ENCODE measurements around the gene ACBD4. TPM values are rescaled to one million over a fixed set of nuclear protein-coding genes. Genes with fewer than 3 reads are reported as not detected.

The ACBD4 gene
- total RNA-seq, 6 experiments from 2014 or later, result 5.0 to 8.0 (median 6.5) TPM

DNA sequence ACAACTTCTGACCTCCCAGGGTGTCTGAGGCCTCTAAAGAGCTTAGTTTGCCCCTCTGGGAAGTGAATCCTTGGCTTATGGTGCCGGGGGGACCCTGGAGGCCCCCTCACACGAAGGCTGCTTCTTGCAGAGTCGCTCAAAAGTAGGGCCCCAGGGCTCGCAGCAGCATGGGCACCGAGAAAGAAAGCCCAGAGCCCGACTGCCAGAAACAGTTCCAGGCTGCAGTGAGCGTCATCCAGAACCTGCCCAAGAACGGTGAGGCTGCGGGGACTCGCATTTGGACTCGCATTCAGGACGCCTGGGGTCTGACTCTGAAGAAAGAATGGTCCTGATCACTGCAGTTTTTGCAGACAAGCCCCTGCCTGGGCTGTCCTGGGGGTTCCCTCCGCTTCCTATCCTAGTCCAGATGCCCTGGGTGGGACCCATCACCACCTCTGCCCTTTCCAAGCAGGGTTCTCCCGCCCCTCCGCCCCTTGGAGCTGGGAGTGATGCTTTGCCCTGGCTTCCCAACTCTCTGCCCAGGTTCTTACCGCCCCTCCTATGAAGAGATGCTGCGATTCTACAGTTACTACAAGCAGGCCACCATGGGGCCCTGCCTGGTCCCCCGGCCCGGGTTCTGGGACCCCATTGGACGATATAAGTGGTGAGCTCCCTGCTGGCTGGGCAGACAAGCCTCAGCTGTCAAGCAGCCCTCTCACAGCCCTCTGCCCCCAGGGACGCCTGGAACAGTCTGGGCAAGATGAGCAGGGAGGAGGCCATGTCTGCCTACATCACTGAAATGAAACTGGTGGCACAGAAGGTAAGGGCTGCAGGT is 698 bp downstream of the ACBD4 start:
- H3K9me3 Mint-ChIP-seq, result no peaks in the 10 kb centered on the region
- H3K4me1 Mint-ChIP-seq (ENCODE audit: low read depth), result peaks cover 16% of the 10 kb centered on the region
- TF ChIP-seq, protein P1, sequence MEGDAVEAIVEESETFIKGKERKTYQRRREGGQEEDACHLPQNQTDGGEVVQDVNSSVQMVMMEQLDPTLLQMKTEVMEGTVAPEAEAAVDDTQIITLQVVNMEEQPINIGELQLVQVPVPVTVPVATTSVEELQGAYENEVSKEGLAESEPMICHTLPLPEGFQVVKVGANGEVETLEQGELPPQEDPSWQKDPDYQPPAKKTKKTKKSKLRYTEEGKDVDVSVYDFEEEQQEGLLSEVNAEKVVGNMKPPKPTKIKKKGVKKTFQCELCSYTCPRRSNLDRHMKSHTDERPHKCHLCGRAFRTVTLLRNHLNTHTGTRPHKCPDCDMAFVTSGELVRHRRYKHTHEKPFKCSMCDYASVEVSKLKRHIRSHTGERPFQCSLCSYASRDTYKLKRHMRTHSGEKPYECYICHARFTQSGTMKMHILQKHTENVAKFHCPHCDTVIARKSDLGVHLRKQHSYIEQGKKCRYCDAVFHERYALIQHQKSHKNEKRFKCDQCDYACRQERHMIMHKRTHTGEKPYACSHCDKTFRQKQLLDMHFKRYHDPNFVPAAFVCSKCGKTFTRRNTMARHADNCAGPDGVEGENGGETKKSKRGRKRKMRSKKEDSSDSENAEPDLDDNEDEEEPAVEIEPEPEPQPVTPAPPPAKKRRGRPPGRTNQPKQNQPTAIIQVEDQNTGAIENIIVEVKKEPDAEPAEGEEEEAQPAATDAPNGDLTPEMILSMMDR (IDR thresholded peaks at IDR 0.05), result no peak
- peaks cover 1% of the 10 kb centered on the region; the same call in 1 of the 2 replicates for H3K27me3 Mint-ChIP-seq (ENCODE audit: insufficient read depth)
- peak overlapping the region; percentile 88 for H3K4me3 Mint-ChIP-seq
- peak overlapping the region; percentile 68 for H3K27ac Mint-ChIP-seq
- no peaks in the 10 kb centered on the region for H3K36me3 Mint-ChIP-seq (ENCODE audit: low read depth)
- no peak for DNase-seq

DNA sequence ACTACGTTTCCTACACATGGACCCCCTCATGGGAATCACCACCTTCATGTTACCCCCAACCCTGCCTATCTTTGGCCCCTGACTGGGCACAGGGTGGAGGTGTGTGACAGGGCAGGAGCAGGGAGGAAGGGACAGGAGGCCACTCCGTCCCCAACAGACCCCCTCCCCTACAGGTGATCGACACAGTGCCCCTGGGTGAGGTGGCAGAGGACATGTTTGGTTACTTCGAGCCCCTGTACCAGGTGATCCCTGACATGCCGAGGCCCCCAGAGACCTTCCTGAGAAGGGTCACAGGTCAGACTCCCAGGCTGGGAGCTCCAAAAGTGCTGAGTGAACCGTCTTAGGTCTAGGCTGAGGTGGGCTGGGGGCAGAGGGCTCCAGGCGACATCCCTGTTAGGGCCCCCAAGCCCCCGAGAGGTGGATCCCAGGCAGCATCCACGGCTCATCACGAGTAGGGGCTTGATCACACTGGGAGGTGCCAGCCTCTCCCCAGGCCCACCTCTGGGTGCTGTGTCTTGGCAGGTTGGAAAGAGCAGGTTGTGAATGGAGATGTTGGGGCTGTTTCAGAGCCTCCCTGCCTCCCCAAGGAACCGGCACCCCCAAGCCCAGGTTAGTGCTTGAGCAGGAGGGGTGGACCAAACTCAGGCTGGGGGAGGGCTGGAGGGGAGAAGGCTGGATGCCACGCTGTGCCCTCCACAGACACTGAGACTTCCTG is 1.5 kb downstream of the ACBD4 start:
- Mint-ChIP-seq H3K4me1 (ENCODE audit: low read depth) (peaks cover 12% of the 10 kb centered on the region), H3K36me3 (ENCODE audit: low read depth) (no peaks in the 10 kb centered on the region), H3K27me3 (ENCODE audit: insufficient read depth) (peaks cover 1% of the 10 kb centered on the region; the same call in 1 of the 2 replicates), H3K4me3 (no peak overlapping the region), H3K27ac (no peak overlapping the region), H3K9me3 (no peaks in the 10 kb centered on the region)
- DNase-seq, result no peak
- TF ChIP-seq, protein P1 (IDR thresholded peaks at IDR 0.05), result no peak

DNA sequence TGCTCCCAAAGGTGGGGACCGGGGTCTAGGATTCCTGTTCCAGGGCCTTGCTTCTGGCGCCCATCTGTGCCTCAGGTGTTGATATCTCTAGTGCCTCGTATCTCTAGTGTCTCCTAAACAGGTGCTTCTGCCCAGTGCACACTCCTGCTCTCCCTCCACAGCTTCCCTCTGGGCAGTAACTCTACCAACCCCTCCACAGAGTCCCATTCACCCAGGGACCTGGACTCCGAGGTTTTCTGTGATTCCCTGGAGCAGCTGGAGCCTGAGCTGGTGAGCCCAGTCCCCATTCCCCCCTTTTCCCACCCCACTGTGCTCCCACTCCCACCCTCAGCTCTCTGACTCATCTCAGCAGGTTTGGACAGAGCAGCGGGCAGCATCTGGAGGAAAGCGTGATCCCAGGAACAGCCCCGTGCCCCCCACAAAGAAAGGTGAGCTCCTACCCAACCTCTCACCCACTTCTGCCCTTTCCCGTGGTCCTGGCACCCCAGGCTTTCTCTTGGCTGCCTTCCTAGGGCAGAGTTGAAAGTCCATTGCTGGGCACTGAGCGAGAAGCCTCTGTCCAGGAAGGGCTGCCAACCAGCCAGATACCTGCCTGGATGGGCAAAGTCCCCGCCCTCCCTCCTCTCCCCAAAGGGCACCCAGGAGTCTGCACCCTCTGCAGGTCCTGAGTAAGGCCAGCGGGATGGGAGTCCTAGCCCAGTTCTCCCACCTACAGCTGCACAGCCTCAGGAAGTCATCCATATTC is 2.2 kb downstream of the ACBD4 start:
- peaks cover 12% of the 10 kb centered on the region for H3K4me1 Mint-ChIP-seq (ENCODE audit: low read depth)
- H3K27ac Mint-ChIP-seq, result no peak overlapping the region
- no peak overlapping the region for H3K4me3 Mint-ChIP-seq
- TF ChIP-seq, protein P1 (IDR thresholded peaks at IDR 0.05), result no peak
- no peaks in the 10 kb centered on the region for H3K36me3 Mint-ChIP-seq (ENCODE audit: low read depth)
- no peak for DNase-seq
- H3K9me3 Mint-ChIP-seq, result no peaks in the 10 kb centered on the region
- peaks cover 1% of the 10 kb centered on the region; the same call in 1 of the 2 replicates for H3K27me3 Mint-ChIP-seq (ENCODE audit: insufficient read depth)

DNA sequence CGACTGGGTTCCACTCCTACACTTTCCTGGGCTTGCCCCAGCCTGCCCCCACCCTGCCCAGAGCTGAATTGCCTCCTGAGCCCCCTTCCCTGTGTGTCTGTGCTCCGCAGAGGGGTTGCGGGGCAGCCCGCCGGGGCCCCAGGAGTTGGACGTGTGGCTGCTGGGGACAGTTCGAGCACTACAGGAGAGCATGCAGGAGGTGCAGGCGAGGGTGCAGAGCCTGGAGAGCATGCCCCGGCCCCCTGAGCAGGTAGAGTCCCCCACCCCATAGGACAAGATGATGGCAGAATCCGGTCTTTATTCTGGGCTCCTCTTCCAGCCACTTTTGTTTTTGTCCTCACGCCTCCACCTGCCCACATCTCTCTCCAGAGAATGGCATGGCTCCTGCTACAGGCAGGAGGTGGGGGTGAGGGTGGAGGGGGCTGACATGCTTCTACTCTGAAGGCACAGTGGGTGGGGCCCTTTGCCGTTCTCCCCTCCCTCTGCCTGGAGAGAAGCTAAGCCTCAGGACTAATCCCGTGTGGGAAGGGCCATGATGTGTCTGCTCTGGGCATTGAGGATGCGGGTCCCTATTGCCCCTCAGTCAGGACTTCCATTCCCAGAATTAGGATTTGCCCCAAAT is 3.5 kb downstream of the ACBD4 start:
- H3K9me3 Mint-ChIP-seq, result no peaks in the 10 kb centered on the region
- DNase-seq, result no peak
- H3K27me3 Mint-ChIP-seq (ENCODE audit: insufficient read depth), result peaks cover 1% of the 10 kb centered on the region; the same call in 1 of the 2 replicates
- peaks cover 13% of the 10 kb centered on the region; the same call in 1 of the 2 replicates for H3K4me1 Mint-ChIP-seq (ENCODE audit: low read depth)
- H3K4me3 Mint-ChIP-seq, result no peak overlapping the region
- no peak overlapping the region for H3K27ac Mint-ChIP-seq
- TF ChIP-seq, protein P1 (IDR thresholded peaks at IDR 0.05), result no peak
- no peaks in the 10 kb centered on the region for H3K36me3 Mint-ChIP-seq (ENCODE audit: low read depth)

- Mint-ChIP-seq H3K27me3 (ENCODE audit: insufficient read depth) (peaks cover 1% of the 10 kb centered on the region; the same call in 1 of the 2 replicates), H3K36me3 (ENCODE audit: low read depth) (no peaks in the 10 kb centered on the region), H3K4me3 (no peak overlapping the region), H3K27ac (no peak overlapping the region), H3K9me3 (no peaks in the 10 kb centered on the region), H3K4me1 (ENCODE audit: low read depth) (0 out of 2 replicates have a peak, but pooled peaks cover 13% of the 10 kb centered on the region)
- TF ChIP-seq, protein P1 (IDR thresholded peaks at IDR 0.05), result no peak
- no peak for DNase-seq
Observed at GRCh38 chr17:45139533-45139920, 4.0 kb downstream of the ACBD4 start.
